Measurements from ENCODE around the gene BCKDHA. TPM values are rescaled to one million over a fixed set of nuclear protein-coding genes. Genes with fewer than 3 reads are reported as not detected.
A peak's percentile ranks its signal among the peaks of the same experiment; 100 is the strongest.
"Not testable (repeated sequence)": the region's sequence is repeated elsewhere in the genome, so short reads cannot be mapped to it uniquely, and the experiment has no call there.

BCKDHA gene
- total RNA-seq, 4 donors from 2014 or later, result 30.3 to 47.0 (median 39.1) TPM

DNA sequence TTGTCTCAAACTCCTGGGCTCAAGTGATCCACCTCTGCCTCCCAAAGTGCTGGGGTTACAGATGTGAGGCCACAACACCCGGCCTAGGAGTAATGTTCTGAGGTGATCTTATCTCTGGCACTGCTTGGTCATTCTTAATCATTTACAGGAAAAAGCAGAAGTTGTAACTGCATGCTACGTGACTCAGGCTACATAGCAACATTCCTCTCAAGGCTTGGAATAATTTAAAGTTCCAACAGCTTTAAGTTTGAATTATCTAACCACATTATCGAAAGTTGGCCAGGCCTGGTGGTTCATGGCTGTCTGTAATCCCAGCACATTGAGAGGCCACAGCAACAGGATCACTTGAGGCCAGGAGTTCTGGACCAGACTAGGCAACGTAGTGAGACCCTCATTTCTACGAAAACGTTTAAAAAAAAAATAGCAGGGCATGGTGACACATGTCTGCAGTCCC lies 29.7 kb upstream of the BCKDHA start:
- TF ChIP-seq, protein P1, sequence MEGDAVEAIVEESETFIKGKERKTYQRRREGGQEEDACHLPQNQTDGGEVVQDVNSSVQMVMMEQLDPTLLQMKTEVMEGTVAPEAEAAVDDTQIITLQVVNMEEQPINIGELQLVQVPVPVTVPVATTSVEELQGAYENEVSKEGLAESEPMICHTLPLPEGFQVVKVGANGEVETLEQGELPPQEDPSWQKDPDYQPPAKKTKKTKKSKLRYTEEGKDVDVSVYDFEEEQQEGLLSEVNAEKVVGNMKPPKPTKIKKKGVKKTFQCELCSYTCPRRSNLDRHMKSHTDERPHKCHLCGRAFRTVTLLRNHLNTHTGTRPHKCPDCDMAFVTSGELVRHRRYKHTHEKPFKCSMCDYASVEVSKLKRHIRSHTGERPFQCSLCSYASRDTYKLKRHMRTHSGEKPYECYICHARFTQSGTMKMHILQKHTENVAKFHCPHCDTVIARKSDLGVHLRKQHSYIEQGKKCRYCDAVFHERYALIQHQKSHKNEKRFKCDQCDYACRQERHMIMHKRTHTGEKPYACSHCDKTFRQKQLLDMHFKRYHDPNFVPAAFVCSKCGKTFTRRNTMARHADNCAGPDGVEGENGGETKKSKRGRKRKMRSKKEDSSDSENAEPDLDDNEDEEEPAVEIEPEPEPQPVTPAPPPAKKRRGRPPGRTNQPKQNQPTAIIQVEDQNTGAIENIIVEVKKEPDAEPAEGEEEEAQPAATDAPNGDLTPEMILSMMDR (IDR thresholded peaks at IDR 0.05), result no peak
- ATAC-seq (ENCODE audit: low FRiP score) (peak; percentile 42), DNase-seq (ENCODE audit: low spot score) (no peak)

DNA sequence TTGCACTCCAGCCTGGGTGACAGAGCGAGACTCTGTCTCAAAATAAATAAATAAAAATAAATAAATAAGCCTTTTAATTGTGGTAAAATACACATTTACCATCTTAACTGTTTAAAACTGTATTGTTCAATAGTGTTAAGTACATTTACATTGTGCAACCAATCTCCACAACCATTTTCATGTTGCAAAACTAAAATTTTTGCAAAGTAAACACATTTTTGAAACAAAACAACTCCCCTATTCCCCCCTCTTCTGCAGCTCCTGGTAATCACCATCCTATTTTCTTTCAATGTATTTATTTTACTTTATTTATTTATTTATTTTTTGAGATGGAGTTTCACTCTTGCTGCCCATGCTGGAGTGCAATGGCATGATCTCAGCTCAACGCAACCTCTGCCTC lies 27.8 kb upstream of the BCKDHA start:
- TF ChIP-seq, protein P1 (IDR thresholded peaks at IDR 0.05), result no peak
- DNase-seq (ENCODE audit: low spot score) (no peak), ATAC-seq (ENCODE audit: low FRiP score) (no peak)

DNA sequence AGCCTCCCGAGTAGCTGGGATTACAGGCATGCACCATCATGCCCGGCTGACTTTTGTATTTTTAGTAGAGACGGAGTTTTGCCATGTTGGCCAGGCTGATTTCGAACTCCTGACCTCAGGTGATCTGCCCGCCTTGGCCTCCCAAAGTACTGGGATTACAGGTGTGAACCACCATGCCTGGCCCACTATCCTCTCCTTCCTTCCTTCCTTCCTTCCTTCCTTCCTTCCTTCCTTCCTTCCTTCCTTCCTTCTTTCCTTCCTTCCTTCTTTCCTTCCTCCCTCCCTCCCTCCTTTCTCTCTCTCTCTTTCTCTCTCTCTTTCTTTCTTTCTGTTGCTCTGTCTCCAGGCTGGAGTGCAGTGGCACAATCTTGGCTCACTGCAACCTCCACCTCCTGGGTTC lies 26.5 kb upstream of the BCKDHA start:
- not testable (repeated sequence) for ATAC-seq (ENCODE audit: low FRiP score); DNase-seq (ENCODE audit: low spot score)

DNA sequence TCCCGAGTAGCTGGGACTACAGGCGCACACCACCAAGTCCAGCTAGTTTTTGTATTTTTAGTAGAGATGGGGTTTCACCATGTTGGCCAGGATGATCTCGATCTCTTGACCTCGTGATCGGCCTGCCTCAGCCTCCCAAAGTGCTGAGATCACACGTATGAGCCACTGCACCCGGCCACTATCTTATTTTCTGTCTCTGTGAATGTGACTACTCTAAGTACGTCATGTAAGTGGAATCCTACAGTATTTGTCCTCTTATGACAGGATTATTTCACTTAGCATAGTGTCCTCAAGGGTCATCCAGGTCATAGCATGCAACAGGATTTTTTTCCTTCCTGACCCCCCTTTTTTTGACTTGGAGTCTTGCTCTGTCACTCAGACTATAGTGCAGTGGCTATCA lies 26.1 kb upstream of the BCKDHA start:
- ATAC-seq (ENCODE audit: low FRiP score), result no peak

DNA sequence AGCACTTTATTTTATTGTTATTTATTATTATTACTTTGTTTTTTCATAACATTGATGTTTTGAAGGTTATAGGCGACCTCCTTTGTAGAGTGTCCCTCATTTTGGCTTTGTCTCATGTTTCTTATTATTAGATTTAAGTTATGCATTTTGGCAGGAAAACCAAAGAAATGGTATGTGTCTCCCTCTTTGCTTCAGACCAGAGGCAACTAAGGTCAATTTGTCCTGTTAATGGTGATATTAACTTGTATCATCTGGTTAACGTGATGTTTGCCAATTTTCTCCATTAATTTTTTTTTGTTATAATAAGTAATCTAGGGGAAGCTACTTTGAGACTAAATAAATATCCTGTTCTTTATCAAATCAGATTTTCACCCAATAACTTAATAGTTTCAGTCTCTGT lies 25.1 kb upstream of the BCKDHA start:
- no peak for ATAC-seq (ENCODE audit: low FRiP score)
- DNase-seq (ENCODE audit: low spot score), result no peak
- TF ChIP-seq, protein P1 (IDR thresholded peaks at IDR 0.05), result no peak

More for the DNA sequence above, 26.1 kb upstream of the BCKDHA start:
- no peak for DNase-seq (ENCODE audit: low spot score)
- TF ChIP-seq, protein P1 (IDR thresholded peaks at IDR 0.05), result no peak

DNA sequence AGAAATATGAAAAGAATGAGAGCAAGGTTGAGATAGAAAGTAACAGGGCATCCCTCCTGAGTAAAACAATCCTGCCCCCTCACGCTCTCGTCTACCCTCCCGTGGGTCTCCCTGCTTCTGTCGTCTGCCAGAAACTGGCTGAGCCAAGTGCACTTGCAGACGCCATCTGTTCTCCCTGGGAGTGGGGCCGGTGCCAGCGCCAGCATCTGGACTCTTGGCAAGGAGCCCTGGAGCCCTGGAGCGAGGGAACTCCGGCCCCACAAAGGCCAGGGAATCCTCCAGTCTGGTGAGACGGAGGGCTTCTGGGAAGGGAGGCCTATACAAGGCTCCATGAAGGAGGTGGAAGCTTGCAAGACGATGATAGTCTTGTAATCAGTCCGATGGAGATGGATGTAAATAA lies 23.6 kb upstream of the BCKDHA start:
- no peak for ATAC-seq (ENCODE audit: low FRiP score)

DNA sequence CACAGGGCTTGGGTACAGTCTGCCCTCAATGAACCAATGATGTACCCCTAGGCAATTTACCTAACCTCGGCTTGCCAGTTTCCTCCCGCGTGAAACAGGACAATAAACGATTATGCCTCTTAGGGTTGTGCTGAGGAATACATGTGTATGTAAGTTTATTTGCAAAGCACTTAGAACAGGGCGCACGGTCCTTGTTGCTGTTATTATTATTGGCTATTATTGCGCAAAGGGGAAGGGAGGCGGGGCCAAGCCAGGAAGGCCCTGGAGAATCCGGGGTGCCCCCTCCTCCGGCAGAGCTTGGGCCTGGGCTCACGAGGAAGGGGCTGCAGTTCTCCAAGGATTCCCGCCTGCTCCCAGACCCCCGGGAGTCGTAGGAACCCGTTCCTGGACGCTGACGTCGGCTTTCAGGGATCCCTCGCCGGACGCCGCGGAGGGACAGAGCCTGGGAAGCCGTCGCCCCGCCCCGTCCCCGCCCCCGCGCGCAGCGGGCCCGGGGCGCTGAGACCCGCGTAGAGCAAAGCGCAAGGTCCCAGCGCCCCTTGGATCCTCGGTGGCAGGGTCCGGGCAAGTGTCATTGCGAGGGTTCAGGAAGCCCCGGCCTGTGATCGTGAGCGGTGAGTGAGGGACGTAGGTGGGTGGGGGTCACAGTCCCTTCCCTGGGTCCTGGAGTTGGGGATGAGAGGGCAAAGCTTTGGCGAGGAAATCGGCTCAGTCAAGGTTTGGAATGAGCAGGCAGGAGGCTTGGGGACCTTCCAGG lies 21.2 kb upstream of the BCKDHA start, which contains the start of gene TMEM91:
Gene TMEM91, plus strand, starts transcription at position 293 of the 757 bp plus-strand sequence. CDS start 1,777 bp downstream, outside the sequence.
- peak; percentile 54 for ATAC-seq (ENCODE audit: low FRiP score)
- TF ChIP-seq, protein P1 (IDR thresholded peaks at IDR 0.05), result no peak
- DNase-seq (ENCODE audit: low spot score), result no peak

More for the DNA sequence above, 23.6 kb upstream of the BCKDHA start:
- TF ChIP-seq, protein P1 (IDR thresholded peaks at IDR 0.05), result no peak
- DNase-seq (ENCODE audit: low spot score), result no peak
